ENCODE data around the gene PAOX. TPM values are rescaled to one million over a fixed set of nuclear protein-coding genes. Genes with fewer than 3 reads are reported as not detected.
A peak's percentile ranks its signal among the peaks of the same experiment; 100 is the strongest.

Gene PAOX
- total and polyA plus RNA-seq, 2 experiments from 2014 or later, result 4.1 to 8.7 TPM

DNA sequence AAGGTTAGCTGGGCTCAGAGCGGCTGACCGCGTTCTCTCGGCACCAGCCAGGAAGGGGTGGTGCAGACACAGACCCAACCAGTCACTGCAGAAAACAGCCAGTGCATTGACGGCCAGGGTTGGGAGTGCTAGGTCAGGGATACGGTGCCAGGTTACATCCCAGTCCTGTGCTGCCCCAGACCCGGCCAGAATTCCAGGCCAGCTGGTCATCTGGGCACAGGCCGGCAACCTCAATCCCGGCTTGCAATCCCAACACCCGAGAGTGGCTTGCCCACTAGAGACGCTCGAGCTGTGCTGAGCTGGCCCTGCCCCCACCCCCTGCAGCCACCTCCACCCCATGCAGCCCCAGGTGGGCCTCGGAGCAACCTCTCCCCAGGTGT, 28.1 kb upstream of the PAOX start:
- TF ChIP-seq, protein P1, sequence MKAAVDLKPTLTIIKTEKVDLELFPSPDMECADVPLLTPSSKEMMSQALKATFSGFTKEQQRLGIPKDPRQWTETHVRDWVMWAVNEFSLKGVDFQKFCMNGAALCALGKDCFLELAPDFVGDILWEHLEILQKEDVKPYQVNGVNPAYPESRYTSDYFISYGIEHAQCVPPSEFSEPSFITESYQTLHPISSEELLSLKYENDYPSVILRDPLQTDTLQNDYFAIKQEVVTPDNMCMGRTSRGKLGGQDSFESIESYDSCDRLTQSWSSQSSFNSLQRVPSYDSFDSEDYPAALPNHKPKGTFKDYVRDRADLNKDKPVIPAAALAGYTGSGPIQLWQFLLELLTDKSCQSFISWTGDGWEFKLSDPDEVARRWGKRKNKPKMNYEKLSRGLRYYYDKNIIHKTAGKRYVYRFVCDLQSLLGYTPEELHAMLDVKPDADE (IDR thresholded peaks at IDR 0.05), result no peak
- TF ChIP-seq POLR2AphosphoS5 (IDR thresholded peaks at IDR 0.05; ENCODE audit: low read depth), result 0 out of 2 replicates have a peak, but pooled peaks have one; percentile 6
- Mint-ChIP-seq H3K4me1 (peaks cover 2% of the 10 kb centered on the region; the same call in 2 of the 3 replicates), H3K27me3 (ENCODE audit: insufficient read depth, low read depth, poor library complexity) (peaks cover 18% of the 10 kb centered on the region), H3K36me3 (ENCODE audit: low read depth) (no peaks in the 10 kb centered on the region), H3K4me3 (no peak overlapping the region), H3K27ac (no peak overlapping the region), H3K9me3 (no peaks in the 10 kb centered on the region)
- no peak overlapping the region for H3K4me3 ChIP-seq
- no peaks in the 10 kb centered on the region for H3K27me3 ChIP-seq (ENCODE audit: insufficient read depth)
- ATAC-seq, result no peak
- H3K4me2 ChIP-seq, result no peak overlapping the region
- H3K4me1 ChIP-seq (ENCODE audit: insufficient read depth), result no peaks in the 10 kb centered on the region; the same call in 1 of the 2 replicates
- no peak for DNase-seq (ENCODE audit: low spot score)
- H2AFZ ChIP-seq, result no peak overlapping the region
- no peaks in the 10 kb centered on the region; the same call in 1 of the 2 replicates for H4K20me1 ChIP-seq (replicated peaks; ENCODE audit: insufficient read depth)
- H3K9me2 ChIP-seq (ENCODE audit: insufficient read depth), result no peaks in the 10 kb centered on the region
- 0 out of 2 replicates have a peak, but pooled peaks cover 3% of the 10 kb centered on the region for H3F3A ChIP-seq (replicated peaks; ENCODE audit: low read depth)
- no peaks in the 10 kb centered on the region for H3K36me3 ChIP-seq (ENCODE audit: insufficient read depth)
- H3K27ac ChIP-seq (ENCODE audit: low read depth), result no peak overlapping the region
- H3K79me2 ChIP-seq (replicated peaks; ENCODE audit: insufficient read depth), result no peaks in the 10 kb centered on the region

DNA sequence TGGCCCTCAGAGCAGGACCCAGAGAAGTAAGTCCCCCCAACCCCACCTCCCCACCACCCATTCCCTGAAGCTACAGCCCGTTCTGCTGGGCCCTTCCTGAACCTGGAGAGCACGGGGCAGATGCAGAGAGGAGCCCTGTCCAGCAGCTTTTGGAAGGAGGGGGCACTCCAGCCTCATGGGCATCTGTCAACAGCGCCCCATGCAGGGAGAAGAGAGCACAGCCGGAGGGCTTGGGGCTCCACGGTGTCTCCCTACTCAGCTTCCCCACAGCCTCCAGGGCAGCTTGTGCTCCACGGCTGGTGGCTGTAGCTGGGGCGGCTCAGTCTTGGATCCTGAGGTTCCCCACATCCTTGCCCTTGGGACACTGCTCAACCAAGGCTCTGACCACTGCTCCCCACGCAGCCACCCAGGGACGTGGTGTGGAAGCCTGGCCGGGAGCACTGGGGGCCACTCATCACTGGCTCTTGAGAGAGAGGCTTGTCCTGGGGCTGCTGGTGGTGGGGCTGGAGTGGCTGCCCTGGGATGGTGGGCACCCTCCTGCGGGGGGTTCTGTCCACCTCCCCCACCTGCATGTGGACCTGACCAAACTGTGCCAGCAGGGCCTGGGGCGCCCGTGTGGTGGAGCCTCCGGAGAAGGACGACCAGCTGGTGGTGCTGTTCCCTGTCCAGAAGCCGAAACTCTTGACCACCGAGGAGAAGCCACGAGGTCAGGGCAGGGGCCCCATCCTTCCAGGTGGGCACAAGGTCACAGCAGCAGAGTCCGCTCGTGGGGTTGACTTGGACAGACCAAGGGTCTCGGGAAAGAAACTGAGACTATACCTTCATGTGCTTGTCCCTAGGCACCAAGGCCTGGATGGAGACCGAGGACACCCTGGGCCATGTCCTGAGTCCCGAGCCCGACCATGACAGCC, 27.4 kb upstream of the PAOX start:
- no peaks in the 10 kb centered on the region; the same call in 1 of the 3 replicates for H3K4me1 Mint-ChIP-seq
- TF ChIP-seq STAT1 (IDR thresholded peaks at IDR 0.05; ENCODE audit: unreplicated experiment), result no peak
- TF ChIP-seq, protein P2, sequence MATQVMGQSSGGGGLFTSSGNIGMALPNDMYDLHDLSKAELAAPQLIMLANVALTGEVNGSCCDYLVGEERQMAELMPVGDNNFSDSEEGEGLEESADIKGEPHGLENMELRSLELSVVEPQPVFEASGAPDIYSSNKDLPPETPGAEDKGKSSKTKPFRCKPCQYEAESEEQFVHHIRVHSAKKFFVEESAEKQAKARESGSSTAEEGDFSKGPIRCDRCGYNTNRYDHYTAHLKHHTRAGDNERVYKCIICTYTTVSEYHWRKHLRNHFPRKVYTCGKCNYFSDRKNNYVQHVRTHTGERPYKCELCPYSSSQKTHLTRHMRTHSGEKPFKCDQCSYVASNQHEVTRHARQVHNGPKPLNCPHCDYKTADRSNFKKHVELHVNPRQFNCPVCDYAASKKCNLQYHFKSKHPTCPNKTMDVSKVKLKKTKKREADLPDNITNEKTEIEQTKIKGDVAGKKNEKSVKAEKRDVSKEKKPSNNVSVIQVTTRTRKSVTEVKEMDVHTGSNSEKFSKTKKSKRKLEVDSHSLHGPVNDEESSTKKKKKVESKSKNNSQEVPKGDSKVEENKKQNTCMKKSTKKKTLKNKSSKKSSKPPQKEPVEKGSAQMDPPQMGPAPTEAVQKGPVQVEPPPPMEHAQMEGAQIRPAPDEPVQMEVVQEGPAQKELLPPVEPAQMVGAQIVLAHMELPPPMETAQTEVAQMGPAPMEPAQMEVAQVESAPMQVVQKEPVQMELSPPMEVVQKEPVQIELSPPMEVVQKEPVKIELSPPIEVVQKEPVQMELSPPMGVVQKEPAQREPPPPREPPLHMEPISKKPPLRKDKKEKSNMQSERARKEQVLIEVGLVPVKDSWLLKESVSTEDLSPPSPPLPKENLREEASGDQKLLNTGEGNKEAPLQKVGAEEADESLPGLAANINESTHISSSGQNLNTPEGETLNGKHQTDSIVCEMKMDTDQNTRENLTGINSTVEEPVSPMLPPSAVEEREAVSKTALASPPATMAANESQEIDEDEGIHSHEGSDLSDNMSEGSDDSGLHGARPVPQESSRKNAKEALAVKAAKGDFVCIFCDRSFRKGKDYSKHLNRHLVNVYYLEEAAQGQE (IDR thresholded peaks at IDR 0.05; ENCODE audit: unreplicated experiment), result peak; percentile 28
- TF ChIP-seq EZH2phosphoT487 (IDR thresholded peaks at IDR 0.05; ENCODE audit: unreplicated experiment), result no peak
- no peak for TF ChIP-seq JUNB (IDR thresholded peaks at IDR 0.05; ENCODE audit: unreplicated experiment)
- no peak for TF ChIP-seq ZNF331 (CRISPR knock-in tag; IDR thresholded peaks at IDR 0.05; ENCODE audit: low read depth)
- no peak for TF ChIP-seq ZNF462 (CRISPR knock-in tag; IDR thresholded peaks at IDR 0.05)

More for the DNA sequence above, 27.4 kb upstream of the PAOX start:
- no peak overlapping the region for H3K4me3 Mint-ChIP-seq
- DNase-seq (ENCODE audit: low spot score), result peak; percentile 73
- Histone ChIP-seq H3K36me3 (ENCODE audit: insufficient read depth) (no peaks in the 10 kb centered on the region), H2AFZ (no peak overlapping the region), H4K20me1 (replicated peaks; ENCODE audit: insufficient read depth) (no peaks in the 10 kb centered on the region; the same call in 1 of the 2 replicates), H3K4me1 (ENCODE audit: insufficient read depth) (no peaks in the 10 kb centered on the region; the same call in 1 of the 2 replicates), H3K4me2 (no peak overlapping the region), H3K79me2 (replicated peaks; ENCODE audit: insufficient read depth) (0 out of 2 replicates have a peak, but pooled peaks cover 4% of the 10 kb centered on the region), H3F3A (replicated peaks; ENCODE audit: low read depth) (0 out of 2 replicates have a peak, but pooled peaks cover 3% of the 10 kb centered on the region), H3K27ac (ENCODE audit: low read depth) (no peak overlapping the region), H3K27me3 (ENCODE audit: insufficient read depth) (no peaks in the 10 kb centered on the region), H3K4me3 (no peak overlapping the region), H3K9me2 (ENCODE audit: insufficient read depth) (no peaks in the 10 kb centered on the region)
- no peak overlapping the region for H3K27ac Mint-ChIP-seq
- H3K27me3 Mint-ChIP-seq (ENCODE audit: insufficient read depth, low read depth, poor library complexity), result peaks cover 20% of the 10 kb centered on the region
- no peaks in the 10 kb centered on the region for H3K9me3 Mint-ChIP-seq
- peak; percentile 48 for ATAC-seq
- no peaks in the 10 kb centered on the region for H3K36me3 Mint-ChIP-seq (ENCODE audit: low read depth)

Data from GM23338 (cell line).